Upper lobe of left lung (tissue), 4 donors: ENCODE measurements around the gene CDK11B.

Experiments
- POLR2A ChIP-seq, 4 donors: fragments of 450-650 bp; IDR thresholded peaks; one replicate each; pipeline ENCODE4 v1.5.1; 2016 to 2017; ENCODE audit warnings: antibody characterized with exemption in 4 of 4, mild to moderate bottlenecking in 2 of 4
- POLR2AphosphoS5 ChIP-seq, 2 donors: sonication (generic); formaldehyde crosslinking; IDR thresholded peaks; one replicate each; pipeline ENCODE4 v1.5.1; 2017; ENCODE audit warnings: antibody characterized with exemption in 2 of 2
- TF ChIP-seq, protein P1 (sequence below), 6 experiments: fragments of 450-650 bp in 4 of 6; fragments of 200-600 bp in 2 of 6; sonication (generic) in 2 of 6; IDR thresholded peaks; one replicate each; pipeline ENCODE4 v1.5.1; 2016 to 2019; ENCODE audit warnings: antibody characterized with exemption in 6 of 6

DNA sequence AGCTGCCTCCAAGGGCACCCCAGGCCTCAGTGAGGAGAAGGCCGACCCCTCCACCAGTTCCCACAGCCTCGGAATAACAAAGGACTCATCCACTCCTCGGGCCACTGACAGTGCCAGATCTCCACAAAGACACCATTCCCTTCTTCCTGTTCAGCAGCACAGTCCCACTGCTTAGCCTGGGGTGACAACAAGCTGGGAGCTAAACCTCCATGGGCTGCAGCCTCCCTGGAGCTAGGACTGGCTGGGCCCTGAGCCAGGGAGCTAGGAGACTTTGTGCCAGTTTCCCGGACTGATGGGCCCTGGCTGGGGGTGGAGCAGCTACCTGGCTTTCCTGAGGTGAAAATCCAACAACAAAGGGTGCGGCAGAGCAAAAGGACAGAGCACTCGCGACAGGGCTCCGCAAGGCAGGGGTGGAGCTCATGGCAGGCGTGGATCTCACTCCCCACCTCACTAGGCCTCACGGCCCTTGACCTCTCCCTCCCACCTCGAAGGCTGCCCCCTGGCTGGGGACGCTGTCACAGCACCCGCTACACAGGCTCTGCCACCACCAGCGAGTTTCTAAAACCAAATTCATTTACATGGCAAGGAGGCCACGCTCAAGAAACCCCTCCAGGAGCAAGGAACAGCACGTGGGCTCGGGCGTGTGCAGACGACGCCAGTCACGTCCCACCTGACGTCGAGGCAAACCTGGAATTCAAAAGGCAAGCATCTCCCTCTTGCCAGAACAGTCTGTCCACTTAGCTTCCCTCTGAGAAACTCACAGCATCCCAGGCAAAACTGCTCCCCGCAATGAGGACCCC is 20.0 kb upstream of the CDK11B start:
- TF ChIP-seq, protein P1, sequence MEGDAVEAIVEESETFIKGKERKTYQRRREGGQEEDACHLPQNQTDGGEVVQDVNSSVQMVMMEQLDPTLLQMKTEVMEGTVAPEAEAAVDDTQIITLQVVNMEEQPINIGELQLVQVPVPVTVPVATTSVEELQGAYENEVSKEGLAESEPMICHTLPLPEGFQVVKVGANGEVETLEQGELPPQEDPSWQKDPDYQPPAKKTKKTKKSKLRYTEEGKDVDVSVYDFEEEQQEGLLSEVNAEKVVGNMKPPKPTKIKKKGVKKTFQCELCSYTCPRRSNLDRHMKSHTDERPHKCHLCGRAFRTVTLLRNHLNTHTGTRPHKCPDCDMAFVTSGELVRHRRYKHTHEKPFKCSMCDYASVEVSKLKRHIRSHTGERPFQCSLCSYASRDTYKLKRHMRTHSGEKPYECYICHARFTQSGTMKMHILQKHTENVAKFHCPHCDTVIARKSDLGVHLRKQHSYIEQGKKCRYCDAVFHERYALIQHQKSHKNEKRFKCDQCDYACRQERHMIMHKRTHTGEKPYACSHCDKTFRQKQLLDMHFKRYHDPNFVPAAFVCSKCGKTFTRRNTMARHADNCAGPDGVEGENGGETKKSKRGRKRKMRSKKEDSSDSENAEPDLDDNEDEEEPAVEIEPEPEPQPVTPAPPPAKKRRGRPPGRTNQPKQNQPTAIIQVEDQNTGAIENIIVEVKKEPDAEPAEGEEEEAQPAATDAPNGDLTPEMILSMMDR (IDR thresholded peaks at IDR 0.05) = peak in 3 of 6 experiments; percentile 19 to 21 (median 21)
- TF ChIP-seq POLR2A (IDR thresholded peaks at IDR 0.05) (no peak), POLR2AphosphoS5 (IDR thresholded peaks at IDR 0.05) (no peak)
